NCI-H2227 (cell line): ENCODE measurements around the gene DPH5.
"Not testable (repeated sequence)": the region's sequence is repeated elsewhere in the genome, so short reads cannot be mapped to it uniquely, and the experiment has no call there.

Source experiments
- DNase-seq: peaks from one replicate; lab custom pipeline; 2025; ENCODE audit not compliant: unreplicated experiment; lab: John Stamatoyannopoulos, UW

The DPH5 gene

GRCh38 chr1:101025657-101026429, at the start of gene DPH5:
Gene DPH5, minus strand, starts transcription at chr1:101025784. Its CDS starts 341 bp downstream, at chr1:101025443.
- DNase-seq = peak; percentile 94

- no peak for DNase-seq
These were observed 48.3 kb upstream of the DPH5 start for GRCh38 chr1:101073836-101074235.

GRCh38 chr1:101071470-101071891, 45.9 kb upstream of the DPH5 start:
- DNase-seq = no peak

- peak; percentile 9 for DNase-seq
These were observed 43.6 kb upstream of the DPH5 start for GRCh38 chr1:101069158-101069557.

GRCh38 chr1:101066937-101067335, 41.4 kb upstream of the DPH5 start:
- not testable (repeated sequence) for DNase-seq

- DNase-seq = no peak
These were observed 40.8 kb upstream of the DPH5 start for GRCh38 chr1:101066260-101066936.

GRCh38 chr1:101065575-101065974, 40.0 kb upstream of the DPH5 start:
- DNase-seq = no peak

GRCh38 chr1:101064697-101065096, 39.1 kb upstream of the DPH5 start:
- no peak for DNase-seq

- no peak for DNase-seq
These were observed 35.4 kb upstream of the DPH5 start for GRCh38 chr1:101060992-101061391.

- DNase-seq = no peak
These were observed 34.5 kb upstream of the DPH5 start for GRCh38 chr1:101059945-101060542.

- no peak for DNase-seq
These were observed 30.0 kb upstream of the DPH5 start for GRCh38 chr1:101055623-101056022.

- no peak for DNase-seq
These were observed 26.4 kb upstream of the DPH5 start for GRCh38 chr1:101051688-101052638.

GRCh38 chr1:101050869-101051268, 25.3 kb upstream of the DPH5 start:
- no peak for DNase-seq

- DNase-seq = no peak
These were observed 19.2 kb upstream of the DPH5 start for GRCh38 chr1:101044749-101045148.

GRCh38 chr1:101044259-101044658, 18.7 kb upstream of the DPH5 start:
- no peak for DNase-seq

GRCh38 chr1:101043776-101044175, 18.2 kb upstream of the DPH5 start:
- DNase-seq = no peak

- no peak for DNase-seq
These were observed 15.7 kb upstream of the DPH5 start for GRCh38 chr1:101041300-101041699.

- DNase-seq = no peak
These were observed 15.1 kb upstream of the DPH5 start for GRCh38 chr1:101040666-101041065.

- DNase-seq = no peak
These were observed 13.7 kb upstream of the DPH5 start for GRCh38 chr1:101039245-101039644.

- DNase-seq = no peak
These were observed 11.7 kb upstream of the DPH5 start for GRCh38 chr1:101037316-101037715.

GRCh38 chr1:101033017-101033416, 7.4 kb upstream of the DPH5 start:
- DNase-seq = no peak
